Skeletal muscle cell (primary cell): ENCODE data around the gene BLOC1S5.

Source experiments
- DNase-seq: peaks from one replicate; pipeline ENCODE4 v3.0.0-alpha.2; 2010; ENCODE audit warnings: low read depth
- H3K4me3 ChIP-seq: 2 replicates; pipeline ENCODE4 v1.5.1; 2011; ENCODE audit warnings: low read depth, mild to moderate bottlenecking, control low read depth, low read length, moderate library complexity

Gene BLOC1S5

GRCh38 chr6:7970616-7971015, 93.6 kb downstream of the BLOC1S5 start:
- DNase-seq: no peak
- H3K4me3 ChIP-seq: no peak overlapping the region
